IPS-18c (cell line): Measurements from ENCODE around the gene PCDHGA1.
A peak's percentile ranks its signal among the peaks of the same experiment; 100 is the strongest.

Experiments
- H3K4me3 ChIP-seq: 2 replicates; pipeline ENCODE4 v1.7.0; 2013; ENCODE audit warnings: low read depth, mild to moderate bottlenecking, low read length, moderate library complexity; ENCODE audit not compliant: insufficient read depth
- H3K9me3 ChIP-seq: one replicate; pipeline ENCODE4 v1.6.1; 2013; ENCODE audit warnings: mild to moderate bottlenecking, low read length, moderate library complexity; ENCODE audit not compliant: control insufficient read depth, insufficient read depth

The PCDHGA1 gene

GRCh38 chr5:141510850-141511601 lies 180.7 kb downstream of the PCDHGA1 start:
- Histone ChIP-seq H3K9me3 (no peaks in the 10 kb centered on the region), H3K4me3 (no peak overlapping the region)

GRCh38 chr5:141511771-141512325 lies 181.5 kb downstream of the PCDHGA1 start:
- no peak overlapping the region for H3K4me3 ChIP-seq

GRCh38 chr5:141512390-141512910 lies 182.1 kb downstream of the PCDHGA1 start:
- Histone ChIP-seq H3K4me3 (peak overlapping the region; percentile 57; the same call in 1 of the 2 replicates), H3K9me3 (no peaks in the 10 kb centered on the region)

More at GRCh38 chr5:141511771-141512325, 181.5 kb downstream of the PCDHGA1 start:
- no peaks in the 10 kb centered on the region for H3K9me3 ChIP-seq

DNA sequence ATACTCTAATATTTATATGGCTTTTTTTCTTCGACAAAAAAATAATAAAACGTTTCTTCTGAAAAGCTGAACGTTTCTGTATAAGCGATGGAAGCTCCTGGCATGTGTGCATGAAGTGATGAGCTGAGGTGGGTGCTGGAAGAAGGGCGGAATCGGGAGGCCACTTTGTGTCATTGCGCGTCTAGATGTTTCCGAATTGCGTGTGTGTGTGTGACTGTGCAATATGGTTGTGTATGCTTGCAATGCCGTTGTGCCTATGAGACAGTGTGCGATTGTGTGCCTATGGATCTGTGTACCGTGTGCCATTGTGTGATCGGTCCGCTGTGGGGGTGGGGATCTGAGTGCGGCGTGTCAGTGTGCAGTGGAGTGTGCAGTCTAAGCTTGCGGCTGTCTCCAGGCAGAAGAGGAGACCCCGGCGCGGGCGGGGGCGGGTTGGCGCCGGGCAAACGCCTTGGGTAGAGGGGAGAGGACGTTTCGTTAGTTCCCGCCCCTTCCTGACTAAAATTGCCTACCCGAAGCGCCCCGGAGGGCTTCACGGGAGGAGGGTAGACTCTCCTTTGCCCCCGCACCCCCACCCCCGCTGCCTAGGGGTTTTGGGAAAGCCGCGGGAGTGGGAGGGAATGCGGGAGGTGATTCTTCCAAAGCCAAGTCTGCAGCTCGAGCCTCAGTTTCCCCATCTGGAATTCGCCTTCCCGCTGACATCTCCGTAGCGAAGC lies 182.8 kb downstream of the PCDHGA1 start:
- Histone ChIP-seq H3K9me3 (no peaks in the 10 kb centered on the region), H3K4me3 (peak overlapping the region; percentile 57)

GRCh38 chr5:141513627-141514329 lies 183.5 kb downstream of the PCDHGA1 start:
- Histone ChIP-seq H3K9me3 (no peaks in the 10 kb centered on the region), H3K4me3 (peak overlapping the region; percentile 57)

DNA sequence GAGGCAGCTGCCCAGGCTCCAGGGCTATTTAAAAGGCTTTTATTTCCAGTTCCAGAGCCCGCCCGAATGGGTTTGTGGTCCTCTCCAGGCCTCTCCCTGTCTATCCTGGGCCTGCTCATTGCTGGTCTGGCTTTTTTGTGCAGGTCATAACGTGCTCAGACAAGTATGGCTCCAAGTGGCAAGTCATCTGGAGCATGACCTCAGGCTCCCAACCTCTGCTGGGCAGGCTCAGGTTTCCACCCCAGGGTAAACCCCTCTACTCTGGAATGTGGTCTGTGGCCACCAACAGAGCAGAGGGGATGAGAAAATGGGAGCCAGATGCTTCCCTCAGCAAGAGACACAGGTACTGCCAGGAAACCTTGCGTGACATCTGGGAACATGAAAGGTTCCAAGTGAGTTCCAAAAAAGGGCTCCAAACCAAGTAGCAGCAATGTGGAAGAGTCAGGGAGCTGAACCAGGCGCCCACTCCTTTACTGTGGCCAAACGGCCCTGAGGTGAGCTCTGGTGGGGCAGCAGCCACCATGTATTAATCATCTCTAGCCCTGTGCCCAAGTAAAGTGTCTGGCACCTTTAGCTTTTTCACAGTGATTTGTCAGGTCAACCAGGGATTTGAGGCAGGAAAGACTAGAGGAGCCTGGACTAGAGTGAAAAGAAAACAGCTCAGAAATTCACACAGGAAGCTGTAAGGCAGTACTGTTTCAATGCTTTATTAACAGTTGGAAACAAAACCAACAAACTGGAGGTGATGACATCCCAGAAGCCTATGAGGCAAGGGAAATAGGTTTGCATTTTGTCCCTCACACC lies 184.2 kb downstream of the PCDHGA1 start:
- Histone ChIP-seq H3K9me3 (no peaks in the 10 kb centered on the region), H3K4me3 (no peak overlapping the region)

DNA sequence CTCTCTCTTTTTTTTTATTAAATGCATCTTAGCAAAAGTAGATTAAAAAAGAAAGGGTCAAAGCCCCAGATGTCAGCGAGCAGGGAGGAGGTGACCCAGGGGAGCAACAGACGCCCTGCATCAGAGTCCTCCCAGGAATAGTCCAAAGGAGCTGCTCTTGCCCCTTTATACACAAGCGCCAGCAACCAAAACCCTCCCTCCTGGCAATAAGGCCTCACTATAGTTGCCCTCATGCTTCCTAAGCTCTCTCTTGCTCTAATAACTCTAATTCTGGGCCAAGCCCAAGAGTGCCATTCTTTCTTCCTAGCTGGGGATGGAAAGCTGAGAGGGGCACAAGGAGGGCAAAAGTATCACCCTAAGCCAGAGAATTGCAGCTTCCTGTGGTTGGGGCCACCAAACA lies 184.8 kb downstream of the PCDHGA1 start:
- no peak overlapping the region for H3K4me3 ChIP-seq
- H3K9me3 ChIP-seq = no peaks in the 10 kb centered on the region

DNA sequence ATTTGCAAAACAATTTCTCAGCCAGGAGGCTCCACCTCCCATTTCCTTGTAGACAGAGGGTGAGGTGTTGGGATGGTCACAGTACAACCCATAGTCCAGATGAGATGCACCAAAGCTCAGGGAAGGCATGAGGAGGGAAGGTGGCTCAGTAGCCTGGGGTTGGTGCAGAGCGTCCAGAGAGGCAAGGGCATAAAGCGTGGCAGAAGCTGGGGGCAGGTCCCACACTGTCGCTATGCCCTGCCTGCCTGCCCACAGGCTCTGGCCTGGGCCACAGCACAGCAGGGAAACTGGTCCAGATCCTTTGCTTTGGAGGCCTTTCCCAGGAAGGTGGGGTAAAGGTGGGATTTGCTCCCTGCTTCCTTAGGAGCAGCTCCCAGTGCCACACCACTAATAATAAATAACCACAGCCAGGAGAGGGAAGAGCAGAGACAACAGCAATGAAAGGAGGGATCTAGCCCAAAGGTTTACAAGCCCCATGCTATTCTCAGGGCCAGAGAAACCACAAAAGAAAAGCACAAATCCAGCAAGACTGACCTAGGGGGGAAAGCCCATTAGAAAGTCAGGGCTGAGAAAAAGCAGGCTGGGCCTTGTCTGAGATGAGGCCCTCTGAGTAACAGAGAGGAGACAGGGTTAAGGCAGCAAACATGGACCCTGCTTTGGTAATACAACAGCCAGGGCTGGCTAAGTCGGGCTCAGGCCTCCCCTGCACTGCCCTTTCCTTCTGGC lies 185.8 kb downstream of the PCDHGA1 start:
- H3K4me3 ChIP-seq = no peak overlapping the region
- no peaks in the 10 kb centered on the region for H3K9me3 ChIP-seq

DNA sequence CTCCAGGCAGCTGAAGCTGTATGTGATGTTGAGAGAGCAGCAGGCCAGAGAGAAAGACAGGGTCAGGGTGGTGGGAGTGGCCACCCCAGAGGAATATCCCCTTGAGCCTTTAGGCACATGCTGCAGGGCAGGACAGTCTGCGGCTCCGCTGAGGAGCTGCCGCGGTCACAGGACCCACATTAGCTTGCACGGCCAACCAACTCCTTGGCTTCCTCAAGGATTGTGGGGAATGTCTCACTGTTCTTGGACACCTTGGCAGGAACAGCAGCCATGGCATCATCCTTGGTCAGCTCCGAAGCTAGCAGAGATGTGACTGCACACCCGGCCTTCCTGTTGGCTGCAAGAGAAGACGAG lies 186.3 kb downstream of the PCDHGA1 start:
- H3K4me3 ChIP-seq = no peak overlapping the region
- H3K9me3 ChIP-seq = no peaks in the 10 kb centered on the region

GRCh38 chr5:141517312-141517711 lies 187.0 kb downstream of the PCDHGA1 start:
- Histone ChIP-seq H3K9me3 (no peaks in the 10 kb centered on the region), H3K4me3 (no peak overlapping the region)

GRCh38 chr5:141517880-141518617 lies 187.7 kb downstream of the PCDHGA1 start:
- H3K9me3 ChIP-seq = no peaks in the 10 kb centered on the region
- H3K4me3 ChIP-seq = no peak overlapping the region

- Histone ChIP-seq H3K9me3 (no peaks in the 10 kb centered on the region), H3K4me3 (no peak overlapping the region)
Observed at GRCh38 chr5:141518618-141519015, 188.3 kb downstream of the PCDHGA1 start.

GRCh38 chr5:141519605-141520565 lies 189.6 kb downstream of the PCDHGA1 start:
- no peak overlapping the region for H3K4me3 ChIP-seq

GRCh38 chr5:141521244-141521781 lies 191.0 kb downstream of the PCDHGA1 start:
- H3K4me3 ChIP-seq = no peak overlapping the region
- no peaks in the 10 kb centered on the region for H3K9me3 ChIP-seq

More at GRCh38 chr5:141519605-141520565, 189.6 kb downstream of the PCDHGA1 start:
- no peaks in the 10 kb centered on the region for H3K9me3 ChIP-seq
